Pons (tissue), 1 donor: ENCODE measurements around the gene GABRG3.

Experiments used
- DNase-seq: peaks from one replicate; pipeline ENCODE4 v3.0.0-alpha.2; 2016; ENCODE audit warnings: low spot score

Gene GABRG3

DNA sequence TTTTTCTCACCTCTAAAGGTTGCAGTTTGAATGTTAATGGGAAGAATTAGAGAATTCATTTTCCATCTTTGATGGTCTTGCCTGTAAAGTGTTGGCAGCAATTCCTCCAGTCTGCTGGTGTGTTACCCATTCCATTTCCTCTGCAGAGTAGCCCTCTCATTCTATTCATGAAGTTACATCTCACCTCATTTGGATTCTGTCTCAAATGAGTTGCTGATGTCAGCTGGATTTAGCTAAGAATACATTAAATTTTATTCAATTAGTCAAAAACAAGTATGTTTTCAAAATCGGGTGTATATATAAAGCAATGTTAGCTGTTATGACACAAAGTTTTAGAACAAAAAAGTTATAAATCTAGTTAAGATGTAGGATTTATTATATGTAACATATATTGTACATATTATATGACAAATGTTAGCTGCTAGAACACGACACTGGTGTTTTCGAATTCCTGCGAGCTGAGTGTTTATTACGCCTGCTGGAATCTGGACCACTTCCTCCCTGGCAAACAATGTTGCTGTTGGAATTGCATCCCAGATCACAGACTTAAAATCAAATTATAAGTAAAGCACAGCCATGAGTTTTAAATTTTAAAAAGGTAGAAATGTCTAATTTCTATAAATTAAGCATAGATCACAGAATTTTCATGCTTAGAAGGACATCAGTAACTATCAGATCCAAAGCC is 611.9 kb downstream of the GABRG3 start:
- DNase-seq = no peak

DNA sequence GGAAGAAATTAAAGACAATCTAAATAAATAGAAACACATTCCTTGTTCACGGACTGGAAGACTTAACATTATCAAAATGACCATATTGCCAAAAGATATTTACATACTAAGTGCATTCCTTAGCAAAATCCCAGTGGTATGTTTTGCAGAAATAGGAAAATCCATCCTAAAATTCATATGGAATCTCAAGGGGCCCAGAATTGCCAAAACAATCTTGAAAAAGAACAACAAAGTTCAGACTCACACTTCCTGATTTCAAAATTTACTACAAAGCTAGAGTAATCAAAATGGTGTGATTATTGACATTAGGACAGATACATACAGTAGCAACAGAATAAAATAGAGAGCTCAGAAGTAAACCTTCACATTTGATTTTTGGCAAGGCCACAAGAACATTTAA is 612.7 kb downstream of the GABRG3 start:
- DNase-seq = no peak

DNA sequence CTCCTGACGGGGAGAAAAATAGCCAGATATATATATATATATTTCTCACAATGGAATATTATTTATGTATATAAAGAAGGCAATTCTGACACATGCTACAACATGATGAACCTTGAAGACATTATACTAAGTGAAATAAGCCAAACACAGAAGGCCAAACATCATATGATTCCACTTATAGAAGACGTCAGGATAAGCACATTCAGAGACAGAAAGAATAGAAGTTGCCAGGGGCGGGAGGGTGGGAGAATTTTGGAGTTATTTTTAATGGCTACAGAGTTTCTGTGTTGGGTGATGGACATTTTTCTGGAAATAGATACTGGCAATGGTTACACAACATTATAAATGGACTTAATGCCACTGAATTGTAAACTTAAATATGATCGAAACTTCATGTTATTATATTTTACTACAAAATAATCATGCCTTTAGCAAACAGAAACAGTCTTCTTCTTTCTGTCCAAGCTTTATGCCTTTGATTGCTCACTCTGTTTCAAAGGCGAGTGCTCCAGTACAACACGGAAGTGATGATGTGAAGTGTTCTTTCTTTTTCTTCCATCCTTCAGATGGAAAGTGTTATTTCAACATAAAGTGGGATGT is 614.2 kb downstream of the GABRG3 start:
- no peak for DNase-seq

DNA sequence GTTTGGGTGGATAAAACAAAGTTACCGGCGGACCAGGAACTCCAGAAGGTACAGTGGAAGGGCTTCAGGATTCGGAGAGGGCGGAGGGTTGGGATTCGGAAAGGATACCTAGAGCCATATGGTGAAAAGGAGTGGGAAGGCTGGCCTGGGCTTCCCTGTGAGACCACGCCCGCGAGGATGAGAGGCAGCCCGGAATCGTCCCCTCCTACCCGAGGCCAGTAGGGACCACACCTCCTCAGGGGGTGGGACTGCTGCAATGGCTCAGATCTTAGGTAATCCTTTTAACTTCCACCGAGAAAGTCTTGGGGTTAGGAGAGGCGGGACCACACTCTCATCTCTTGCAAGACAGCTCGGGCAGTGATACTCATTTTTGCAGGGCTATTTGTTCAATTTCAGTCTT is 616.8 kb downstream of the GABRG3 start:
- DNase-seq = no peak

DNA sequence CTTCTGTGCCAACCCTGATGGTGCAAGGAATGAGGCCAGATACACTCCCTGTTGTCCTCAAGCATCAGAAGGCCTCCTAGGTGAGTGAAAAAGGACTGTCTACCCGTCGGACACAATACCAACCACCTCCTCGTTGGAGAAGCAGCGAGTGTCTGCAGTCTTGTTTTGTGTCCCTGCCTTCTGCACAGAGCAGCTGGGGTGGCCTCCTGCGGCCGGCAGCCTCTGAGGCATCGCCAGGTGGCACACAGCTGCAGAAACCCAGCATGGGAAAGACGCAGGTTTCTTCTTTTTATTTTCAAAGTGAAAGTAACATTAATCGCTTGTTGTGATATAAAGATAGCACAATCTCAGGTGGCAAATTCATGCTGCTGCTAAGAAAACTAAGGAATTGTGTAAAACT is 618.3 kb downstream of the GABRG3 start:
- DNase-seq = no peak

DNA sequence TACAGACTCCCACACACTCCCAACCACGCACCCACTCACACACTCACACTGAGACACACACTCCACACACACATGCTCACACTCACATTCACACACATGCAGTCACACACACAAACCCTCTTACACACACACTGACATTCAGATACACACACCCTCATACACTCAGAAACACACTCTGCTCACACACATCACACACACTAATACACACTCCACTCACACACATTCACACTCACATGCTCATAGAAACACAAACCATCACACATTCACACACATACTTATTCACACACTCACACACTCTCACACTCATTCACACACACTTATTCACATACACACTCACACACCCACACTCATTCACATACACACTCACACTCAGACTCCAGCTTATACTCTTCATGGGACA is 618.8 kb downstream of the GABRG3 start:
- DNase-seq = no peak
